A673 (cell line): ENCODE results near the gene IGF1. TPM values are rescaled to one million over a fixed set of nuclear protein-coding genes. Genes with fewer than 3 reads are reported as not detected.

Experiments
- BruUV-seq: library from RNA; stranded (reverse); fragments of 400-500 nt; replicated peaks from 2 replicates; lab custom pipeline; 2021; lab: Mats Ljungman, UMichigan
- CTCF ChIA-PET: fragments of 300-600 bp; sonication (Branson Sonifier 250); formaldehyde crosslinking; loops from one replicate; lab custom pipeline; 2022; ENCODE audit warnings: antibody characterized with exemption; lab: Charles Lee
- POLR2A ChIA-PET: fragments of 300-600 bp; sonication (Branson Sonifier 250); formaldehyde crosslinking; loops from one replicate; lab custom pipeline; 2022; ENCODE audit warnings: antibody characterized with exemption; ENCODE audit not compliant: low non-redundant PET; lab: Charles Lee
- DNase-seq: peaks from one replicate; pipeline ENCODE4 v3.0.0-alpha.2; 2015; ENCODE audit warnings: low spot score
- H3K27ac ChIP-seq: fragments of 200-600 bp; sonication (generic); 2 replicates; pipeline ENCODE4 v1.5.1; 2016; ENCODE audit warnings: mixed run types, low read depth, mild to moderate bottlenecking, mixed read lengths, antibody characterized with exemption, low read length; ENCODE audit not compliant: poor library complexity, severe bottlenecking
- H3K27me3 ChIP-seq: fragments of 200-600 bp; sonication (generic); replicated peaks from 2 replicates; pipeline ENCODE4 v1.6.1; 2017; ENCODE audit warnings: mixed run types, low read depth, mild to moderate bottlenecking, mixed read lengths, antibody characterized with exemption, low read length; ENCODE audit not compliant: insufficient read depth, poor library complexity
- H3K36me3 ChIP-seq: fragments of 200-600 bp; sonication (generic); 2 replicates; pipeline ENCODE4 v1.6.1; 2016; ENCODE audit warnings: mixed run types, mild to moderate bottlenecking, mixed read lengths, antibody characterized with exemption, low read length; ENCODE audit not compliant: insufficient read depth, poor library complexity, severe bottlenecking
- H3K4me1 ChIP-seq: fragments of 200-600 bp; sonication (generic); 2 replicates; pipeline ENCODE4 v1.6.1; 2017; ENCODE audit warnings: mixed run types, mild to moderate bottlenecking, mixed read lengths, antibody characterized with exemption, low read length; ENCODE audit not compliant: insufficient read depth, poor library complexity, severe bottlenecking
- H3K4me3 ChIP-seq: fragments of 200-600 bp; sonication (generic); 2 replicates; pipeline ENCODE4 v1.5.1; 2016; ENCODE audit warnings: low read depth, mixed run types, mild to moderate bottlenecking, mixed read lengths, low read length; ENCODE audit not compliant: poor library complexity, severe bottlenecking
- H3K9me3 ChIP-seq: fragments of 200-600 bp; sonication (generic); 2 replicates; pipeline ENCODE4 v1.6.1; 2016; ENCODE audit warnings: mixed run types, low read depth, mild to moderate bottlenecking, mixed read lengths, antibody characterized with exemption, low read length; ENCODE audit not compliant: poor library complexity, severe bottlenecking
- EZH2 ChIP-seq: fragments of 200-600 bp; sonication (generic); IDR thresholded peaks from 2 replicates; pipeline ENCODE4 v1.6.1; 2017; ENCODE audit warnings: borderline replicate concordance, low read depth, mild to moderate bottlenecking, mixed read lengths, antibody characterized with exemption, low read length; ENCODE audit not compliant: poor library complexity, severe bottlenecking
- intact Hi-C: fragments of 100-400 bp; cut with micrococcal nuclease; formaldehyde crosslinking; loops from one replicate; pipeline ENCODE4 v1.10.0; 2022; ENCODE audit not compliant: unreplicated experiment
- total RNA-seq: library from RNA; stranded (reverse); gene quantifications from 2 replicates; pipeline ENCODE4 v1.2.3, GENCODE V29; 2021
- TF ChIP-seq, protein P1 (sequence below): fragments of 300-800, 200-600 bp; sonication (generic); conservative IDR thresholded peaks from 2 replicates; pipeline ENCODE4 v1.5.1; 2017; ENCODE audit warnings: low read depth, mild to moderate bottlenecking, antibody characterized with exemption, low read length, moderate library complexity, mixed read lengths

Gene IGF1
- total RNA-seq, 1 experiment from 2014 or later, result 16.4 TPM

DNA sequence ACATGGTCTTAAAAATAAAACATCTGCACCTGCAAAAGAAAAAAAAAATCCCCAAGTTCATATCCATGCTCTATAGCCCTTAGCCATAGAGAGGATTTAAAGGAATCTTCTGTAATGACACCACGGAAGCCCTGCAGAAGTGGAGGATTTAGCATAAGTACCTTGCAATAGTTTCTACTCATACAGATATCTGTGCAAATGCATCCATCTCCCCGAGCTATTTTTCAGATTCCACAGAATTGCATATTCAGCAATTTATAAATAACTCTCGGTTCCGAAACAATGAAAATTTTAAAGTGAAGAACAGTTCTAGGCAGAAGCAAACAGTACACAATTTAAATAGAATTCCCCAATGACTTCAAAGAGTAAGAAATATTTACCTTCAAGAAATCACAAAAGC, 424 bp downstream of the IGF1 start:
- intact Hi-C loops, result loop anchor here (5.0 to 10.0 kb wide), 6 partner anchors 58 to 563 kb away; no protein-coding TSS in a partner anchor
- Histone ChIP-seq H3K36me3 (no peaks in the 10 kb centered on the region), H3K27me3 (no peaks in the 10 kb centered on the region), H3K27ac (no peak overlapping the region), H3K4me1 (peaks cover 29% of the 10 kb centered on the region), H3K4me3 (peak overlapping the region; percentile 45), H3K9me3 (no peaks in the 10 kb centered on the region)
- CTCF ChIA-PET, result no interaction called here
- no peak for DNase-seq
- TF ChIP-seq, protein P1, sequence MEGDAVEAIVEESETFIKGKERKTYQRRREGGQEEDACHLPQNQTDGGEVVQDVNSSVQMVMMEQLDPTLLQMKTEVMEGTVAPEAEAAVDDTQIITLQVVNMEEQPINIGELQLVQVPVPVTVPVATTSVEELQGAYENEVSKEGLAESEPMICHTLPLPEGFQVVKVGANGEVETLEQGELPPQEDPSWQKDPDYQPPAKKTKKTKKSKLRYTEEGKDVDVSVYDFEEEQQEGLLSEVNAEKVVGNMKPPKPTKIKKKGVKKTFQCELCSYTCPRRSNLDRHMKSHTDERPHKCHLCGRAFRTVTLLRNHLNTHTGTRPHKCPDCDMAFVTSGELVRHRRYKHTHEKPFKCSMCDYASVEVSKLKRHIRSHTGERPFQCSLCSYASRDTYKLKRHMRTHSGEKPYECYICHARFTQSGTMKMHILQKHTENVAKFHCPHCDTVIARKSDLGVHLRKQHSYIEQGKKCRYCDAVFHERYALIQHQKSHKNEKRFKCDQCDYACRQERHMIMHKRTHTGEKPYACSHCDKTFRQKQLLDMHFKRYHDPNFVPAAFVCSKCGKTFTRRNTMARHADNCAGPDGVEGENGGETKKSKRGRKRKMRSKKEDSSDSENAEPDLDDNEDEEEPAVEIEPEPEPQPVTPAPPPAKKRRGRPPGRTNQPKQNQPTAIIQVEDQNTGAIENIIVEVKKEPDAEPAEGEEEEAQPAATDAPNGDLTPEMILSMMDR, result no peak
- no peak for TF ChIP-seq EZH2
- TSS peak; percentile 81 for BruUV-seq
- POLR2A ChIA-PET, result no interaction called here

DNA sequence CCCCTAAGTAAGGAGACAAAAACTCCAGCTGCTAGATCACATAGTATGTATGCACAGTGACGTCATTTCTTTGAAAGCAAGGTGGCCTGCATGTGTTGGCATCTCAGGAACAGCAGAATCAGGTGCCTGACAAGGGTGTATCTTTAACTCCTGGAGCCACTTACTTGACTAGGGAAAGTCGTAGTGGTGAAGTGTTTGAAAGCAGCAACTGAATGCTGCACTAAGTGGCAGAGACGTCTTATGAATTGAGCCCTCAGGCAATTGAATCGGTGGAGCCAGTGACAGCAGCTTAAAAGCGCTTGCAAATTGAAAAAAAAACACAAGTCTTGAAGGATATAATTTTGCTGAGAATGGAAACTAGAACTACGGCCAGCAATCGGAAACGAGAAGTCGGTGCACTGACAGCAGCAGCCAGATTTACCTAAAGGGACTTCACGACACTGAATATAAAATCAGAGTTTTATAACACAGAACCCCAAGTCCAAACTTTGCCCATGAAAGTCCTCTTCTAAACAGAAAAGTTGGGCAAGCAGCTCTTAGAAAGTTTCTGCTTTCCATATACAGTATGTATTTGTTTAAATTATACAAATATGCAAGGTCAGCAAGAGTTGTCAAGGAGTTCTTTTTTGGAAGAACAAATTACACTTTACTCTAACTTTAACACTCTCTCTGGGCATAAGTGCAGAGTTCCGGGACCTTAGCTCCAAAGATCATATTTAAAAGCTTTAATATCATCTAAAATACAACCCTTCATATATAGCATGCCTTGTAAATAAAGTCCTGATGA, 1.1 kb downstream of the IGF1 start:
- H3K36me3 ChIP-seq, result no peaks in the 10 kb centered on the region
- POLR2A ChIA-PET, result no interaction called here
- no TSS peak for BruUV-seq
- peak overlapping the region; percentile 45 for H3K4me3 ChIP-seq
- H3K9me3 ChIP-seq, result no peaks in the 10 kb centered on the region
- peak; percentile 53 for DNase-seq
- CTCF ChIA-PET, result no interaction called here
- TF ChIP-seq, protein P1, result no peak
- H3K27ac ChIP-seq, result no peak overlapping the region
- no peaks in the 10 kb centered on the region for H3K27me3 ChIP-seq
- intact Hi-C loops, result no loop called here
- peaks cover 29% of the 10 kb centered on the region for H3K4me1 ChIP-seq

- ChIA-PET CTCF (no interaction called here), POLR2A (interaction anchor here (0.6 kb wide), 1 partner anchor 98 kb away, joined by 3 read pairs; no protein-coding TSS in a partner anchor)
- intact Hi-C loops, result no loop called here
- no peak for TF ChIP-seq EZH2
- TF ChIP-seq, protein P1, result no peak
- Histone ChIP-seq H3K27ac (no peak overlapping the region), H3K4me1 (peaks cover 29% of the 10 kb centered on the region), H3K4me3 (peak overlapping the region; percentile 45), H3K36me3 (no peaks in the 10 kb centered on the region), H3K27me3 (no peaks in the 10 kb centered on the region), H3K9me3 (no peaks in the 10 kb centered on the region)
- BruUV-seq, result no TSS peak
- DNase-seq, result no peak
Observed at GRCh38 chr12:102478405-102479098, 1.8 kb downstream of the IGF1 start.
